Measurements from ENCODE around the gene ABHD16A. TPM values are rescaled to one million over a fixed set of nuclear protein-coding genes. Genes with fewer than 3 reads are reported as not detected.
A peak's percentile ranks its signal among the peaks of the same experiment; 100 is the strongest.

The ABHD16A gene
- total and polyA plus RNA-seq, 10 of the 15 experiments (the other 5 are each of a cell fraction or from before 2014, with no cell fraction given) = 7.5 to 43.0 (median 32.9) TPM

DNA sequence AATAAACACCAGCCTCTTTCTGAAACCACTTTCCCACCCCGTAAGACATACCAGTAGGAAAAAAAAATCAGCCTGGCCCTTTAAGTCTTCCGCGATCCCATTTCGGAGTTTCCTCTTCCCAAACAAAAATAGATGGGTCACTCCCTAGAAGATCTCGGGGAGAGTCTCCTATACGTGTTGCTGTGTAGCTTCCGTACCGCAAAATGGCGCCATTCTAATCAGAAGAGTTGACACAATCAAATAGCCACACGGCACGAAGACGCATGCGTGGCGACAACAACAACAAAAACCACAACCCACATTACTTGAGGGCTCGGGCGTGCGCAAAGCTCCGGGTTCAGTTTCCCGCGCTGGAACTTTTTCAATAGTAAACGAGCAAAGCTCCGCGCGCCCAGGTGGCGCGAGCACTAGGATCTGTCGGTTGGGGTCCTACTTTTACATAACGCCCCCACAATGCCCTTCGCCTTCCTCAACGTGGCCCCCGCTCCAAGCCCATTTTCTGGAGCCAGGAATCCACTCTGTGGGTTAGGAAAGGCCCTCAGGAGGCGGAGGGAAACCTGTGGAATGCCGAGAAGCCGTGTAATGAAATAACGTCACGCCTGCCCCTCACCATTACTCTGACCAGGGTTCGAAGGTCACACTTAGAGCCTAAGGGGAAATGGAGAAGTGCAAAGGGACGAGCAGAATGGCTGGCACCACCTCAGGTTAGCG, 38.2 kb downstream of the ABHD16A start, which contains the start of gene GPANK1 (continued):
- TF ChIP-seq SPI1 (IDR thresholded peaks at IDR 0.05; ENCODE audit: borderline replicate concordance, insufficient read depth, low read depth, low read length) (peak; percentile 75; the same call in 1 of the 2 replicates), POU2F2 (IDR thresholded peaks at IDR 0.05; ENCODE audit: borderline replicate concordance, low read depth, low read length) (peak; percentile 40; the same call in 1 of the 3 replicates), NFXL1 (IDR thresholded peaks at IDR 0.05; ENCODE audit: borderline replicate concordance) (no peak), MXI1 (IDR thresholded peaks at IDR 0.05; ENCODE audit: low read depth, low read length) (peak; percentile 58; the same call in 1 of the 2 replicates)

DNA sequence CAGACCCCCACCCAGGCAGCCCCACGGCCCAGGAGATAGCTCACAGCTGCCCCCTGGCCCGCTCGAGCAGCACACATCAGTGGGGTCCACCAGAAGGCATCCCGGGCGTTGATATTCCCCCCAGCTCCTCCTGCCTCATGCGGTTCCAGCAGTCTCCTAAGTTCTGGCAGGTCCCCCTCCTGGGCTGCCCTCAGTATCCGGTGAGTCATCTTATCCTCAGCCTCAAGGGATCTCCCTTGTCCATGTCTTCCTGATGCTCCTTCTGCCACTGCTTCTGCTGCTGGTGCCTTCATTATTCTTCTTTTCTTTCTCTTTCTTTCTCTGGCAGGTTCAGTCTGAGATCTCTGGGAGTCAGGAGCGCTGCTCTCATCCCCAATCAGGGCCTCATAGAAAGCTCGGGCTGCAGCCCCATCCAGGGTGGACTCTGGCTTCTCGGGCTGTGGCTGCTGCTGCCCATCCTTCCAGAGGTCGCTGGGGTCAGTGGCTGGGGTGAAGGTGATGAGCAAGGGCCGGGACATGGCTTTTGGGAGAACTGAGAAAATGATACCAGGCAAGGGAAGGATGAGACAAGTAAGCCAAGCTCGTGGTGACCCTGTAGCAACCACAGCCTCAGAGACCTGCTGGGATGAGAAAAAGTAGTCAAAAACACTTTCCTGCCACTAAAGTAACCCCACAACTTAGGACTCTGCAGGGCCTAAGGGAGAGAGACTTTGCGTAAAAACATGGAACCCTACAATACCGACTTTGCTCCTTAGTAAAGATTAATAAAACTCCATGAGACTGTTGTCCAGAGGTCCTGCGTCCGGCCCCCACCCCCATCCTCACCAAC, 38.9 kb downstream of the ABHD16A start:
- ChIA-PET RAD21 (ENCODE audit: unreplicated experiment) (interaction anchor here (0.6 to 1.6 kb wide), 9 partner anchors 10 to 653 kb away, joined by 3 to 8 read pairs (median 4); partner anchors contain the start of genes AIF1, BAG6, NCR3 and TNF), SMC1A (ENCODE audit: uncharacterized antibody, unreplicated experiment) (interaction anchor here (0.7 to 2.6 kb wide), 7 partner anchors 11 to 113 kb away, joined by 3 to 31 read pairs (median 3); partner anchors contain the start of genes APOM, BAG6 and CLIC1), POLR2A (interaction anchor here (0.6 to 5.9 kb wide), 19 partner anchors 11 to 295 kb away, joined by 3 to 107 read pairs (median 4); partner anchors contain the start of genes ABHD16A, APOM, BAG6 and DDX39B), CTCF (interaction anchor here (0.6 to 2.3 kb wide), 8 partner anchors 10 to 74 kb away, joined by 3 to 15 read pairs (median 4); partner anchors contain the start of genes BAG6 and LY6G5C)
- H3K27me3 ChIP-seq (replicated peaks in 1 of 2; ENCODE audit: control insufficient read depth in 2 of 2, insufficient read depth in 2 of 2, low read length in 1 of 2) = no peaks in the 10 kb centered on the region
- no peak for DNase-seq (ENCODE audit: low read depth, low spot score)
- WGBS (ENCODE audit: insufficient coverage, insufficient replicate concordance, low lambda C conversion rate, missing lambda C conversion rate) = 29% methylated on average over 17 of the region's 17 CpGs
- peaks cover 65% of the 10 kb centered on the region for H3K79me2 ChIP-seq (ENCODE audit: control insufficient read depth, insufficient read depth, low read length)
- peak overlapping the region; percentile 89 for H3K9ac ChIP-seq (ENCODE audit: control insufficient read depth, insufficient read depth, low read length)
- H3K27ac ChIP-seq (ENCODE audit: control insufficient read depth, insufficient read depth) = peak overlapping the region; percentile 94
- in situ Hi-C loops (cut with MboI) = no loop called here
- H3K9me3 ChIP-seq (replicated peaks; ENCODE audit: control insufficient read depth, insufficient read depth, low read length) = no peaks in the 10 kb centered on the region; the same call in 2 of the 3 replicates
- intact Hi-C loops (cut with micrococcal nuclease; ENCODE audit: unreplicated experiment) = no loop called here
- H3K36me3 ChIP-seq (ENCODE audit: control insufficient read depth in 2 of 2, insufficient read depth in 2 of 2, low read length in 1 of 2) = peaks cover 6 to 26% of the 10 kb centered on the region in 2 experiments
- peak overlapping the region; percentile 6; the same call in 1 of the 2 replicates for H2AFZ ChIP-seq (ENCODE audit: control insufficient read depth, low read depth, low read length)
- BruUV-seq (replicated peaks) = TSS peak; percentile 72
- no peak for TF ChIP-seq SKIL (IDR thresholded peaks at IDR 0.05; ENCODE audit: low read depth, poor library complexity, severe bottlenecking)
- no peak for TF ChIP-seq RBBP5 (conservative IDR thresholded peaks at IDR 0.05)
- peak; percentile 46; the same call in 1 of the 2 replicates for TF ChIP-seq NR2F1 (conservative IDR thresholded peaks at IDR 0.05)
- TF ChIP-seq CHD4 (IDR thresholded peaks at IDR 0.05) = no peak
- no peaks in the 10 kb centered on the region for H4K20me1 ChIP-seq (ENCODE audit: control insufficient read depth, insufficient read depth)
- peak overlapping the region; percentile 93 for H3K4me3 ChIP-seq
- peak overlapping the region; percentile 78 for H3K4me2 ChIP-seq (ENCODE audit: control insufficient read depth, insufficient read depth)
- H3K4me1 ChIP-seq (ENCODE audit: control insufficient read depth, insufficient read depth, low read length) = peaks cover 39% of the 10 kb centered on the region
- FAIRE-seq = no peak
- ATAC-seq = no peak
